ENCODE measurements around the gene MSL2.
"Not testable (repeated sequence)": the region's sequence is repeated elsewhere in the genome, so short reads cannot be mapped to it uniquely, and the experiment has no call there.

MSL2 gene

GRCh38 chr3:136141891-136142290 lies 54.2 kb downstream of the MSL2 start:
- no peak for DNase-seq

- DNase-seq = no peak
These were observed 54.8 kb downstream of the MSL2 start for GRCh38 chr3:136141291-136141785.

GRCh38 chr3:136136454-136136853 lies 59.7 kb downstream of the MSL2 start:
- DNase-seq = no peak

- no peak for DNase-seq
These were observed 60.9 kb downstream of the MSL2 start for GRCh38 chr3:136135039-136135802.

- DNase-seq = no peak
These were observed 62.0 kb downstream of the MSL2 start for GRCh38 chr3:136134091-136134490.

GRCh38 chr3:136131647-136132046 lies 64.5 kb downstream of the MSL2 start:
- not testable (repeated sequence) for DNase-seq

GRCh38 chr3:136122006-136122405 lies 74.1 kb downstream of the MSL2 start:
- no peak for DNase-seq

- no peak for DNase-seq
These were observed 75.5 kb downstream of the MSL2 start for GRCh38 chr3:136120373-136121348.

- DNase-seq = not testable (repeated sequence)
These were observed 76.4 kb downstream of the MSL2 start for GRCh38 chr3:136119783-136120182.

GRCh38 chr3:136119332-136119731 lies 76.8 kb downstream of the MSL2 start:
- DNase-seq = not testable (repeated sequence)

- DNase-seq = no peak
These were observed 81.7 kb downstream of the MSL2 start for GRCh38 chr3:136114421-136114820.

- DNase-seq = no peak
These were observed 85.7 kb downstream of the MSL2 start for GRCh38 chr3:136110481-136110880.

- no peak for DNase-seq
These were observed 86.6 kb downstream of the MSL2 start for GRCh38 chr3:136109499-136109898.

- no peak for DNase-seq
These were observed 90.0 kb downstream of the MSL2 start for GRCh38 chr3:136106101-136106500.

- DNase-seq = no peak
These were observed 91.1 kb downstream of the MSL2 start for GRCh38 chr3:136105044-136105443.
